K562 (cell line): ENCODE measurements around the gene CYFIP2. TPM values are rescaled to one million over a fixed set of nuclear protein-coding genes. Genes with fewer than 3 reads are reported as not detected.

Source experiments
- ATAC-seq: fragments of 200-7000 bp; cut with Tn5 transposase; 3 replicates; pipeline ENCODE4 v1.9.1; 2020; ENCODE audit warnings: moderate library complexity
- BruUV-seq: library from RNA; stranded (reverse); fragments of 400-500 nt; replicated peaks from 2 replicates; lab custom pipeline; 2021; lab: Mats Ljungman, UMichigan
- CTCF ChIA-PET: fragments of 300-600 bp; formaldehyde crosslinking; extraction: SDS; loops from one replicate; lab custom pipeline; 2021; ENCODE audit warnings: low intra/inter-chr PET ratio; lab: Yijun Ruan, JAX
- POLR2A ChIA-PET: fragments of 300-600, 350-650 bp; sonication (Branson Sonifier 250); formaldehyde crosslinking; extraction: SDS; loops from one replicate; lab custom pipeline; 2021; ENCODE audit warnings: antibody characterized with exemption, inconsistent platforms; lab: Yijun Ruan, JAX
- DNase-seq, 4 experiments: peaks; one replicate each; pipeline versions ENCODE4 v3.0.0 to v3.0.0-alpha.2; 2011 to 2018; ENCODE audit warnings: low spot score in 3 of 4, mixed read lengths in 3 of 4; ENCODE audit errors: extremely low read depth in 1 of 4
- FAIRE-seq: peaks from 2 replicates; lab custom pipeline; 2011; peaks lifted over from hg19 to GRCh38; lab: Jason Lieb, UNC
- H2AFZ ChIP-seq: 2 replicates; pipeline ENCODE4 v1.6.0; 2011; ENCODE audit warnings: low read depth, low read length, control low read depth, inconsistent platforms
- H3K27ac ChIP-seq: fragments of 200-600 bp; 3 replicates; pipeline ENCODE4 v1.8.0; 2011; ENCODE audit warnings: low read depth, mild to moderate bottlenecking, control low read depth, inconsistent platforms, low read length, moderate library complexity, mixed read lengths; ENCODE audit errors: extremely low read depth
- H3K27me3 ChIP-seq, 2 experiments: fragments of 300-600 bp in 1 of 2; 2 replicates in 1 of 2; 3 replicates in 1 of 2; pipeline versions ENCODE4 v1.6.0 to v1.8.0; 2011; ENCODE audit warnings: inconsistent platforms in 2 of 2, low read length in 2 of 2, mild to moderate bottlenecking in 1 of 2, mixed read lengths in 1 of 2, moderate library complexity in 1 of 2; ENCODE audit not compliant: control insufficient read depth in 2 of 2, insufficient read depth in 2 of 2
- H3K36me3 ChIP-seq: fragments of 300-600 bp; 3 replicates; pipeline ENCODE4 v1.8.0; 2011; ENCODE audit warnings: mild to moderate bottlenecking, low read length, inconsistent platforms; ENCODE audit not compliant: control insufficient read depth, insufficient read depth
- H3K4me1 ChIP-seq, 2 experiments: fragments of 200-600 bp in 1 of 2; replicated peaks in 1 of 2; 2 replicates in 1 of 2; 3 replicates in 1 of 2; pipeline versions ENCODE4 v1.5.1 to v1.8.0; 2011; ENCODE audit warnings: inconsistent platforms in 2 of 2, low read length in 2 of 2, mild to moderate bottlenecking in 1 of 2, mixed read lengths in 1 of 2, moderate library complexity in 1 of 2; ENCODE audit not compliant: control insufficient read depth in 2 of 2, insufficient read depth in 2 of 2
- H3K4me2 ChIP-seq: 2 replicates; pipeline ENCODE4 v1.6.1; 2011; ENCODE audit warnings: low read length, control low read depth, inconsistent platforms, mixed read lengths; ENCODE audit not compliant: insufficient read depth
- H3K4me3 ChIP-seq: fragments of 200-600 bp; sonication (generic), shearing (Covaris generic); 2 replicates; pipeline ENCODE4 v1.5.1; 2016; ENCODE audit warnings: control low read depth, inconsistent platforms
- H3K79me2 ChIP-seq: fragments of 200-600 bp; 3 replicates; pipeline ENCODE4 v1.8.0; 2011; ENCODE audit warnings: low read length, inconsistent platforms; ENCODE audit not compliant: control insufficient read depth, insufficient read depth
- H3K9ac ChIP-seq, 2 experiments: 2 replicates each; pipeline versions ENCODE4 v1.6.0 to v1.6.1; 2011; ENCODE audit warnings: low read depth in 2 of 2, low read length in 2 of 2, control low read depth in 1 of 2, inconsistent platforms in 1 of 2, mild to moderate bottlenecking in 1 of 2, mixed read lengths in 1 of 2; ENCODE audit not compliant: insufficient read depth in 1 of 2
- H3K9me1 ChIP-seq: one replicate; pipeline ENCODE4 v1.6.0; 2011; ENCODE audit warnings: inconsistent platforms, mild to moderate bottlenecking, low read length, moderate library complexity; ENCODE audit not compliant: control insufficient read depth, insufficient read depth
- H3K9me3 ChIP-seq: replicated peaks from 2 replicates; pipeline ENCODE4 v1.5.1; 2011; ENCODE audit warnings: low read depth, low read length, inconsistent platforms; ENCODE audit not compliant: control insufficient read depth, insufficient read depth
- H4K20me1 ChIP-seq: replicated peaks from 2 replicates; pipeline ENCODE4 v1.6.1; 2011; ENCODE audit warnings: low read length, inconsistent platforms, mixed read lengths; ENCODE audit not compliant: control insufficient read depth, insufficient read depth
- FOSL1 ChIP-seq: fragments of 200-800 bp; sonication (Bioruptor generic); conservative IDR thresholded peaks from 2 replicates; pipeline ENCODE4 v1.6.1; 2016; ENCODE audit warnings: missing genetic modification characterization, missing compliant biosample characterization
- MAFG ChIP-seq: fragments of 450-650 bp; conservative IDR thresholded peaks from 2 replicates; pipeline ENCODE4 v1.6.1; 2016; ENCODE audit warnings: missing genetic modification characterization, missing compliant biosample characterization
- NR2C2 ChIP-seq, 2 experiments: fragments of 200-800 bp in 1 of 2; sonication (Bioruptor generic) in 1 of 2; sonication (generic) in 1 of 2; formaldehyde crosslinking in 1 of 2; IDR thresholded peaks; 2 replicates each; pipeline versions ENCODE4 v1.6.1 to v1.8.0; 2016 to 2022; ENCODE audit warnings: mild to moderate bottlenecking in 1 of 2, missing compliant biosample characterization in 1 of 2, missing genetic modification characterization in 1 of 2, missing genetic modification reagents in 1 of 2
- ZNF239 ChIP-seq: fragments of 250-450 bp; sonication (Bioruptor Pico); IDR thresholded peaks from 2 replicates; pipeline ENCODE4 v1.4.0; 2020; ENCODE audit warnings: mild to moderate bottlenecking
- WGBS: fragments of 100-300 bp; shearing (Covaris generic); methylation state at CpG from one replicate; pipeline ENCODE4 v1.1.6; 2016; ENCODE audit warnings: low coverage, mixed read lengths; ENCODE audit not compliant: insufficient coverage; ENCODE audit errors: missing lambda C conversion rate; 5-methylcytosine and 5-hydroxymethylcytosine counted together
- in situ Hi-C: fragments of 300-500 bp; cut with MboI; formaldehyde crosslinking; loops from 4 replicates; pipeline ENCODE4 v1.15.0; 2018; ENCODE audit warnings: inconsistent platforms, mixed read lengths
- intact Hi-C: fragments of 100-400 bp; cut with micrococcal nuclease; formaldehyde crosslinking; loops from 2 replicates; pipeline ENCODE4 v1.14.2; 2022
- polyA plus RNA-seq, 8 experiments: library from polyadenylated mRNA; depleted of rRNA in 4 of 8; stranded (reverse) in 5 of 8; unstranded in 3 of 8; fragments of >200 nt; fragmentation: Nextera tagmentation in 2 of 8; fragmentation: Illumina TruSeq in 1 of 8; extraction: Ambion mirVana in 2 of 8; extraction: Trizol in 1 of 8; gene quantifications; 2 replicates each; pipeline versions ENCODE4 v1.2.1 to v1.2.3, GENCODE V29; 2011 to 2014; ENCODE audit warnings: inconsistent platforms in 1 of 8, missing spikeins in 1 of 8
- total RNA-seq, 7 experiments: library from RNA; depleted of rRNA in 6 of 7; stranded (reverse); fragments of >200 nt in 6 of 7; fragmentation: Illumina TruSeq in 2 of 7; extraction: Trizol in 2 of 7; gene quantifications; 2 replicates each; pipeline versions ENCODE4 v1.2.1 to v1.2.3, GENCODE V29; 2011 to 2021; ENCODE audit warnings: low replicate concordance in 1 of 7
- TF ChIP-seq, protein P1 (sequence below): fragments of 150-350 bp; conservative IDR thresholded peaks from 2 replicates; pipeline ENCODE4 v1.6.1; 2014; ENCODE audit warnings: low read length
- TF ChIP-seq, protein P2 (sequence below): conservative IDR thresholded peaks from 2 replicates; pipeline ENCODE4 v1.6.1; 2011; ENCODE audit warnings: low read depth, mild to moderate bottlenecking, low read length; ENCODE audit not compliant: control insufficient read depth
- TF ChIP-seq, protein P3 (sequence below): fragments of 250-450 bp; sonication (Bioruptor Pico); IDR thresholded peaks from 2 replicates; pipeline ENCODE4 v1.4.0; 2020; ENCODE audit warnings: mild to moderate bottlenecking

Gene CYFIP2
- total and polyA plus RNA-seq, 9 of the 15 experiments (the other 6 are each of a cell fraction or from before 2014, with no cell fraction given): 0.76 to 2.9 (median 1.4) TPM; not detected in 1

DNA sequence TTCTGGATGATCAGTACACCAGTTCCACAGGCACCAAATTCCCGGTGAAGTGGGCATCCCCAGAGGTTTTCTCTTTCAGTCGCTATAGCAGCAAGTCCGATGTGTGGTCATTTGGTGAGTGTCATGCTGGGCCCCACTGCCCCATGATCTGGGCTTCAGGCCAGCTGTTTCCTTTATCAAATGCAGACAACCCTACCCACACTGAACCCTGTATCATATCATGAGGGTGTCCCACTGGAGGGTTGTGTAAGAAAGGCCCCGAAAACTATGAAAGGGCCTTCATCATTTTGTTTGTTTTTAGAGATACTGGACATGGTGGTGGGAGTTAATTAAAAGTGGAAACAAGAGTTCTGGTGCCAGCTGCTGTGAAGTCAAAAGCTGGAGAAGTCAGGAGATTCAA, 20.0 kb upstream of the CYFIP2 start:
- Histone ChIP-seq H3K27me3 (no peaks in the 10 kb centered on the region), H3K9me3 (no peaks in the 10 kb centered on the region), H3K79me2 (no peaks in the 10 kb centered on the region), H3K9me1 (no peaks in the 10 kb centered on the region), H3K9ac (no peak overlapping the region), H3K27ac (no peak overlapping the region), H3K4me3 (no peak overlapping the region), H3K4me2 (no peak overlapping the region), H2AFZ (no peak overlapping the region), H3K36me3 (no peaks in the 10 kb centered on the region), H3K4me1 (no peaks in the 10 kb centered on the region; a peak in 1 of 5 replicates), H4K20me1 (no peaks in the 10 kb centered on the region)
- in situ Hi-C loops: loop anchor here (10.0 kb wide), 1 partner anchor 229 kb away; no protein-coding TSS in a partner anchor
- no TSS peak for BruUV-seq
- ATAC-seq: no peak
- intact Hi-C loops: no loop called here
- no peak for FAIRE-seq
- ChIA-PET POLR2A (no interaction called here), CTCF (no interaction called here)
- TF ChIP-seq MAFG (tag) (0 out of 2 replicates have a peak, but pooled peaks have one; percentile 0), ZNF239 (CRISPR knock-in tag) (no peak), NR2C2 (CRISPR knock-in tag; IDR thresholded peaks at IDR 0.05) (no peak), NR2C2 (tag; IDR thresholded peaks at IDR 0.05) (no peak), FOSL1 (tag) (0 out of 2 replicates have a peak, but pooled peaks have one; percentile 11)
- TF ChIP-seq, protein P1, sequence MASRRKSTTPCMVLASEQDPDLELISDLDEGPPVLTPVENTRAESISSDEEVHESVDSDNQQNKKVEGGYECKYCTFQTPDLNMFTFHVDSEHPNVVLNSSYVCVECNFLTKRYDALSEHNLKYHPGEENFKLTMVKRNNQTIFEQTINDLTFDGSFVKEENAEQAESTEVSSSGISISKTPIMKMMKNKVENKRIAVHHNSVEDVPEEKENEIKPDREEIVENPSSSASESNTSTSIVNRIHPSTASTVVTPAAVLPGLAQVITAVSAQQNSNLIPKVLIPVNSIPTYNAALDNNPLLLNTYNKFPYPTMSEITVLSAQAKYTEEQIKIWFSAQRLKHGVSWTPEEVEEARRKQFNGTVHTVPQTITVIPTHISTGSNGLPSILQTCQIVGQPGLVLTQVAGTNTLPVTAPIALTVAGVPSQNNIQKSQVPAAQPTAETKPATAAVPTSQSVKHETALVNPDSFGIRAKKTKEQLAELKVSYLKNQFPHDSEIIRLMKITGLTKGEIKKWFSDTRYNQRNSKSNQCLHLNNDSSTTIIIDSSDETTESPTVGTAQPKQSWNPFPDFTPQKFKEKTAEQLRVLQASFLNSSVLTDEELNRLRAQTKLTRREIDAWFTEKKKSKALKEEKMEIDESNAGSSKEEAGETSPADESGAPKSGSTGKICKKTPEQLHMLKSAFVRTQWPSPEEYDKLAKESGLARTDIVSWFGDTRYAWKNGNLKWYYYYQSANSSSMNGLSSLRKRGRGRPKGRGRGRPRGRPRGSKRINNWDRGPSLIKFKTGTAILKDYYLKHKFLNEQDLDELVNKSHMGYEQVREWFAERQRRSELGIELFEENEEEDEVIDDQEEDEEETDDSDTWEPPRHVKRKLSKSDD: no peak
- TF ChIP-seq, protein P2, sequence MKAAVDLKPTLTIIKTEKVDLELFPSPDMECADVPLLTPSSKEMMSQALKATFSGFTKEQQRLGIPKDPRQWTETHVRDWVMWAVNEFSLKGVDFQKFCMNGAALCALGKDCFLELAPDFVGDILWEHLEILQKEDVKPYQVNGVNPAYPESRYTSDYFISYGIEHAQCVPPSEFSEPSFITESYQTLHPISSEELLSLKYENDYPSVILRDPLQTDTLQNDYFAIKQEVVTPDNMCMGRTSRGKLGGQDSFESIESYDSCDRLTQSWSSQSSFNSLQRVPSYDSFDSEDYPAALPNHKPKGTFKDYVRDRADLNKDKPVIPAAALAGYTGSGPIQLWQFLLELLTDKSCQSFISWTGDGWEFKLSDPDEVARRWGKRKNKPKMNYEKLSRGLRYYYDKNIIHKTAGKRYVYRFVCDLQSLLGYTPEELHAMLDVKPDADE: no peak
- TF ChIP-seq, protein P3, sequence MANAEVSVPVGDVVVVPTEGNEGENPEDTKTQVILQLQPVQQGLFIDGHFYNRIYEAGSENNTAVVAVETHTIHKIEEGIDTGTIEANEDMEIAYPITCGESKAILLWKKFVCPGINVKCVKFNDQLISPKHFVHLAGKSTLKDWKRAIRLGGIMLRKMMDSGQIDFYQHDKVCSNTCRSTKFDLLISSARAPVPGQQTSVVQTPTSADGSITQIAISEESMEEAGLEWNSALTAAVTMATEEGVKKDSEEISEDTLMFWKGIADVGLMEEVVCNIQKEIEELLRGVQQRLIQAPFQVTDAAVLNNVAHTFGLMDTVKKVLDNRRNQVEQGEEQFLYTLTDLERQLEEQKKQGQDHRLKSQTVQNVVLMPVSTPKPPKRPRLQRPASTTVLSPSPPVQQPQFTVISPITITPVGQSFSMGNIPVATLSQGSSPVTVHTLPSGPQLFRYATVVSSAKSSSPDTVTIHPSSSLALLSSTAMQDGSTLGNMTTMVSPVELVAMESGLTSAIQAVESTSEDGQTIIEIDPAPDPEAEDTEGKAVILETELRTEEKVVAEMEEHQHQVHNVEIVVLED: no peak
- DNase-seq: no peak
- 0% methylated on average over 4 of the region's 4 CpGs for WGBS
